GM19463 (cell line): ENCODE results near the gene SAT1.

Experiments used
- ATAC-seq: cut with Tn5 transposase; IDR thresholded peaks from one replicate; pipeline ENCODE4 v1.9.1; 2021; ENCODE audit warnings: mild to moderate bottlenecking, moderate library complexity; ENCODE audit not compliant: unreplicated experiment

Gene SAT1

DNA sequence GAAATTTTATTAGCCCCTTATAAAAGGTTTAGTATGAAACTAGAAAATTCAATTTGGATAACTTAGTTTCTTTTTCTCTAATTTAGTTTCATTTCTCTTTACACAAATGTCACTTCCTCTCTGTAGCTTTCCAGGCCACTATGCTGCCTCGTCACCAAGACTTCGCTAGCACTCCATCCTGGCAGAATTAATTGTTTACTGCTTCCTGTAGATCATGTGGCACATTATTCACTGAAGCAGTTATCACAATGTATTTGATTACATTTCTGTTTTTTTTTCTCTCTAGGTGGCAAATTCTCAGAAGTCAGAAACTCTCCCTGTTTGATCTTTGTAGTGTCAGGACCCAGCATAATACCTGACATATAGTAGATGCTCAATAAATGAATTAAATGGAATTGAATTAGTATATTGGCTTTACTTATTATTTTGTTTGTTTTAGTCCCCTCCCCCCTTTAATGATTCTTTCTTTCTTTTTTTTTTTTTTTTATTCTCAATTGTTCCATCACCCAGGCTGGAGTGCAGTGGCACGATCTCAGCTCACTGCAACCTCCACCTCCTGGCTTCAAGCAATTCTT is 9.3 kb upstream of the SAT1 start:
- ATAC-seq, result peak; percentile 85

DNA sequence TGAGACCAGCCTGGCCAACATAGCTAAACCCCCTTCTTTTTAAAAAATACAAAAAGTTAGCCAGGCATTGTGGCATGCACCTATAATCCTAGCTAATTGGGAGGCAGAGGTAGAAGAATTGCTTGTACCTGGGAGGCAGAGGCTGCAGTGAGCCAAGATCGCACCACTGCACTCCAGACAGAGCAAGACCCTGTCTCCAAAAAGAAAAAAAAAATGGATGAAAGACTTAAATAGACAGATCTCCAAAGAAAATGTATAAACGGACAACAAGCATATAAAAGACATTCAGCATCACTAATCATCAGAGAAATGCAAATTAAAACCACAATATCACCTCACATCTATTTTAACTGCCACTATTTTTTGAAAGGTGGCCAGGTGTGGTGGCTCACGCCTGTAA is 6.6 kb upstream of the SAT1 start:
- ATAC-seq, result no peak

DNA sequence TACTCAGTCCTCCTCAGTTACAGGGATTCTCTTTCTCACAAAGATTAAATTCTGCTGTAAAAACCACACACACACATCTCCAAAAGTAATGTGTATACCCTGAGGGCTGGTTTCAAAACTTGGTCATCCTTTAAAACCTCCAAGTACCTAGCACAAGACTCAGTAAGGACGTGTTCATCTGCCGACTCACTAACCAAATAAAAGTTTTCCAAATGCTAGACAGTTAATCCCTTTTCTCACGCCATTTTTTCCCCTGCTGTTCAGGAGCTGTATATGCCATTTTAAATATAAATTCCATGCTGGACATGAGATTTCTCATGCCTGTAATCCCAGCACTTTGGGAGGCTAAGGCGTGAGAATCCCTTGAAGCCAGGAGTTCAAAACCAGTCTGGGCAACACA is 3.9 kb upstream of the SAT1 start:
- no peak for ATAC-seq

DNA sequence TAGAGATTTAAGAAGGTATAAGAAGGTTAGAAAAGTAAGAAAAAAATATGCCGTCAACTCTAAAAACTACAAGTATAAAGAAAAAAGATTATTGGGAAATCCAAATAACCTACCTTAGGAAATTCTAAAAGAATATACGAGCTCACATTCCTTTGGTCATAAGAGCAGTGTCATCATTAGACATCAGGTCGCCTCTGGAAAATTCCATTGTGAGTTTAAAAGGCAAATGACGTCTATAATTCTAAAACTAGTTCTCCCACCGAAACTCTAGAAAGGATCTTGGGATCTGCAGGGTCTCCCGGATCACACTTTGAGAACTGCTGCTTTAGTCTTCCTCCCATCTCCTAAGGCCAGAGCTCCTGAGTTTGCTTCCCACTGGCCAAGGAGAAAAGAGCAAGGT is 518 bp upstream of the SAT1 start:
- no peak for ATAC-seq

DNA sequence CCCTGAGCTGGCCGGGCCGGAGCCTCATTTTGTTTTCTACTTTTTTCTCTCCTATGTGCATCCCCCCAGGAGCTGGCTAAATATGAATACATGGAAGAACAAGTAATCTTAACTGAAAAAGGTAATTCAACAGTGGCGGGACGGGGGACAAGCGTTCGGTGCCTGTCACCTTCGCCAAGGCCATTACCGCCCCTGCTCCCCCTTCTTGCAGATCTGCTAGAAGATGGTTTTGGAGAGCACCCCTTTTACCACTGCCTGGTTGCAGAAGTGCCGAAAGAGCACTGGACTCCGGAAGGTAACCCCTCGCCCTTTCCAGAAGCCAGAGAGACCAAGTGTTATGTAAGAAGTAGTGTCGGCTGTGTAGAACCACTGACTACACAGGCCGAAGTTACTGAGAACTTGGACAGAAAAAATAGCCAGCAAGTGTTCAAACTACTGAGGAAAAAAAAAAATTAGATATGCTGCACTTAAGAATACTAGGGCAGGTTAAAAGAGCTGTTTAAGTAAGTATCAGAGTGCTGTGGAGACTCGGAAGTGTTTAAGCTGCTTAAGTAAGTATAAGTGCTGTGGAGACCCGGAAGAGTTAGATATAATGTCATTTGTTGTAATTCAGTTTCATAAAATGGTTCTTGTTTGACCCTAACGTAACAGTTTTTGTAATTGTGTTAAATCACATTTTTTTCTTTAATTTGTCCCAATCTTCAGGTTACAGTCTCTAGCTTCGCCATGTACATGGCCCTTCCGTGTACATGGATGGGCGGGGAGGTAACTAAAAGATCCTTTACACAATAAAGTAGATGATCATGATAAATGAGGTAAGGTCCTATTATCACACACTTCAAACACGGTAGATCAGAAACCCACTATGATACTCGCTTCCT is 856 bp downstream of the SAT1 start:
- ATAC-seq, result no peak

DNA sequence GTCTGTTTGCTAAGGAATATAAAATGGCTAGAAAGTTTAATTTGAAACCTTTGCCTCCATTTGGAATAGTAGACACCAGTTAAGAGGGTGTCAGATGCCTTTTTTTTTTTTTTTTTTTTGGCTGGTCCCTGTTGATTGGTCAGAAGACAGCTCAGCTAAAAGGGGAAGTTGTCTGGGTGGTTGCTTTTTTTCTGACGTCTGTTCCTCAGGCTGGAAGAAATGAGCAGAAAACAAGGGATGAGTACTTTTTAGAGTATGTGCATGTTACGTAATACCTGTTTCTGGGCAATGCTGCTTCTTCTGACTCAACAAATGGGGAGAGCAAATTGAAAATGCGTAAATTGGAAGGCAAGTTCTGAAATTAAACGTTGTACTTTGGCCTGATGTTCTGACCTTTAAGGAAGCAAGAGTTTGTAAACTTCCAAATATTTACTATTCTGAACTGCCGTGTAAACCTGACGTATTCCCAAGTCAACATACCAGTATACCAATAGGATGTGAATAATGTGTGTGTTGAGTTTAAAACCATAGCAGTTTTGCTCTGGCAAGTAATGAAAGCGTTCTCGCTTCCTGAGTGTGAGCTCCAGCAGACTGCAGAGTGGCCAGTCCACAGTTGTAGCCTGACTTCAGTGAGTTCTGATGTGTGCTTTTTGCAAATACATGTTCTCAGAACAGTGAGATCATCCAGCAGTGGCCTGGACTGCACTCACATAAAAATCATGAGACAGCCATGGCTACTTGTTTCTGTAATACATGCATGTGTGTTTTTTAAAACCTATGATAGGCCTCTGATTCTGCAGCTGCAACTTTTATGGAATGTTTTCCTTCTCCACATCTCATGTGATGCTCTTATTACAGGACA is 1.7 kb downstream of the SAT1 start:
- ATAC-seq, result no peak

DNA sequence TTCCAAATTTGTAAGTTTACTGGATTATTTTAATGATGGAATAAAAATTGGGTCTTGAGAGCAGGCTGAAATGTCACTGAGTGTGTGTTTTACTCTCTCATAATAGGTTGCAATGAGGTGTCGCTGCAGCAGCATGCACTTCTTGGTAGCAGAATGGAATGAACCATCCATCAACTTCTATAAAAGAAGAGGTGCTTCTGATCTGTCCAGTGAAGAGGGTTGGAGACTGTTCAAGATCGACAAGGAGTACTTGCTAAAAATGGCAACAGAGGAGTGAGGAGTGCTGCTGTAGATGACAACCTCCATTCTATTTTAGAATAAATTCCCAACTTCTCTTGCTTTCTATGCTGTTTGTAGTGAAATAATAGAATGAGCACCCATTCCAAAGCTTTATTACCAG is 2.6 kb downstream of the SAT1 start:
- ATAC-seq, result no peak

DNA sequence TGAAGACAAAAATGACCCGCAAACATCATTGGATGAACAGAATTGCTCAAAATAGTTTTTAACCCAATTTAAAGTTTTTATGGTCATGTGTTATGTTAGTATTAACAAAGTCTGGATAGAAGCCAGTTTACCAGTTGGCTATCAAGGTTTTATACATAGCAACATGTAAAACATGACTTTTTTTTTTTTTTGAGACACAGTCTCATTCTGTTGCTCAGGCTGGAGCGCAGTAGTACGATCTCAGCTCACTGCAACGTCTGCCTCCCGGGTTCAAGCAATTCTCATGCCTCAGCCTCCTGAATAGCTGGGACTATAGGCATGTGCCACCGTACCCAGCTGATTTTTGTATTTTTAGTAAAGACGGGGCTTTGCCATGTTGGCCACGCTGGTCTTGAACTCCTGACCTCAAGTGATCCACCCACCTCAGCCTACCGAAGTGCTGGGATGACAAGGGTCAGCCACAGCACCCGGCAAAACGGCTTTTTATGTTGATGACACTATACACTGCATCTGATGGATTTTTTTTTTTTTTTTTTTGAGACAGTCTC is 3.4 kb downstream of the SAT1 start:
- ATAC-seq, result no peak

DNA sequence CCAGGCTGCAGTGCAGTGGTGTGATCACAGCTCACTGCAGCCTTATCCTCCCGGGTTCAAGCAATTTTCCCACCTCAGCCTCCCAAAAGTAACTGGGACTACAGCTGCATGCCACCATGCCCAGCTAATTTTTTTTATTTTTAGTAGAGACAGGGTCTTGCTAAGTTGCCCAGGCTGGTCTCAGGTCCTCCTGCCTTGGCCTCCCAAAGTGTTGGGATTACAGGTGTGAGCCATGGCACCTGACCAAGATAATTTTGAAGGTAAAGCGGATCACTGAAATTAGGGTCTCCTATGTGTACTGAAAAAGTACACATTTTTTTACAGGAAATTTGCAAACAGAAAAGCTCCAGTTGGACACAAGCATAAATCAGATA is 4.8 kb downstream of the SAT1 start:
- no peak for ATAC-seq

DNA sequence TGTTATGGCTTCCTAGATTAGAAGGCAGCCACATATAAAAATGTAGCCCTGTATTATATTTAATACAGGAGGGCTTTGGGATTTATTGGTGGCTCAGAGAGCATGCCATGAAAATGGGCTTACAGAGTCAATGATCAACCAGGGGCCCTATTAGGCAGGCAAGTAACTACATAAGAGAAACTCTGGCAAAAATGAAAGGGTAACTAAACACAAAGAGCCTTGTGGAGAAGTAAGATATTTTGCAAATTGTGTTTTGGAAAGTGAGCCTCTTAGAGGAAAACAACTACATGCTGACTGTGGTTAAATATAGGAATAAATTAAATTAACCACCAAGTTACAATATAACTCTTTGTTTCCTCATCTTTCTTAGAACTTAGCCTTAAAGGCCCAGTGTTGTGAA is 5.5 kb downstream of the SAT1 start:
- peak; percentile 62 for ATAC-seq

DNA sequence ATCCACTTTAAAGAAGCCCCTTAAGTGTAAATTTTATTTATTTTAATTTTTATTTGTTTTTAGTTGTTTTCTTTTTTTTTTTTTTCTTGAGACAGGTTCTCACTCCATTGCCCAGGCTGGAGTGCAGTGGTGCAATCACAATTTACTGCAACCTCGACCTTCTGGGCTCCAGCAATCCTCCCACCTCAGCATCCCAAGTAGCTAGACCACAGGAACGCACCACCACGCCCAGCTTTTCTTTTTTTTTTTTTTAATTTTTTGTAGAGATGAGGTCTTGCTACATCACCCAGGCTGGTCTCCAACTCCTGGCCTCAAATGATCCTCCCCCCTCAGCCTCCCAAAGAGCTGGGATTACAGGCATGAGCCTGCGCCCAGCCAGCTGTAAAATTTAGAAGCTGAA is 6.0 kb downstream of the SAT1 start:
- ATAC-seq, result no peak

DNA sequence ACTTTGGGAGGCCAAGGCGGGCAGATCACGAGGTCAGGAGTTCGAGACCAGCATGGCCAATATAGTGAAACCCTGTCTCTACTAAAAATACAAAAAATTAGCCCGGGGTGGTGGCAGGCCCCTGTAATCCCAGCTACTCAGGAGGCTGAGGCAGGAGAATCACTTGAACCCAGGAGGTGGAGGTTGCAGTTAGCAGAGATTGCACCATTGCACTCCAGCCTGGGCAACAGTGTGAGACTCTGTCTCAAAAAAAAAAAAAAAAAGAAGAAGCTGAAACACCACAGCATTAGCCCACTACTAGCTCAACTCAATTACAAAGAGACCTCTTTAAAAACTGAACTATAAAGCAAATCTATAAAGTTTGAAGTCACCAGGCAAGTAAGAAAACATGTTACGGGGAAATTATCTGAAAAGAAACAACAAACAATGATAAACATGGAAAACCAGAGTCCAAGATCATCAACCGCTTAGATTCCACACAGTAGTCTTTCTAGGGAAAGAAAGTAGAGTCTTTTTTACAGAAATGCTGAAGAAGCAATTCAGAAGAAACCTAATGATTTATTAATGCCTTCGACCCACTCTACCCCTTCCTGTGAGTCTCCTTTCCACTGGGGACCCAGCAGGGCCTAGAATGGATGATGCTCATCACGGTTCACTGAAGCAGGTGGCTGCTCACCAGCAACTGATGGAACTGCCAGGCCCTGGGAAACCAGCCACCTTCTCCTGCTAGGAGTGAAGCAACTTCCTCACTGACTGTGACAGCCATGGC is 6.6 kb downstream of the SAT1 start:
- no peak for ATAC-seq

DNA sequence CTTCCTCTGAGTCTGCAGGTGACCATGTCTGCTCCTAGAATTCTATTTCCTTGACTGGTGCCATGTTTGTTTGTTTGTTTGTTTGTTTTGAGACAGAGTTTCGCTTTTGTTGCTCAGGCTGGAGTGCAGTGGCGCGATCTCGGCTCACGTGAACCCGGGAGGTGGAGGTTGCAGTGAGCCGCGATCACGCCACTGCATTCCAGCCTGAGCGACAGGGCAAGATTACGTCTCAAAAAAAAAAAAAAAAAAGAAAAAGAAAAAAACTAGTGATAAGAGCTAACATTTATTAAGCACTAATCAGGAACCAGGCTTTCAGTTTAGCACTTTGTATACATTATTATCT is 7.2 kb downstream of the SAT1 start:
- ATAC-seq, result no peak

DNA sequence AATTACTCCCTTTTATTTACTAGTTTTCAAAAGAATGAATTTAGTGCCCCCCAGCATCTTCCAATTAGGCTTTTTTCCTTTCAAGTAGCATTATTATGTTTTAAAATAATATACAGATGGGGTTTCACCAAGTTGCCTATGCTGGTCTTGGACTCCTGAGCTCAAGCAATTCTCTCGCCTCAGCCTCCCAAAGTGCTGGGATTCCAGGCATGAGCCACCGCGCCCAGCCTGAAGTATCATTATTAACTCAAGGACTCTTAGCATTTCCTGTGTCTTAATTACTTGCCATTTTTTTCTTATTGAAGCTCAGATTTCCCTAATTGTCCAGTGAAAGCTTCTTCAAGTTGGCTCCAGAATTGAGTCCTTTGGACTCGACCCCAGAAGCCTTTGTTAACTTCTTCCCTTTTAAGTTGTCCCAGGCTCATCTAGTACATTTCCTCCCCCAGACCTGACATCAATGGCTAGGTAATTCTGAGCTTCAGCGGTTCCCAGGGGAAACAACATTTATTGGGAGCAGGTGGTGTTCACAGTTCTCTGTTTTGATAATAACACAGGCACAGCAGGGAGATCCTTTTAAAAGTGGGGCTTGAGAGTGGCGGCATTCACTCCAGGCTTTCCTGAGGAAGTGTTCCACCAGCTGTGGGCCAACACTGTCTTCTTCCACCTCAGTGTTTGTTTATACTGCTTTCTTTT is 10.0 kb downstream of the SAT1 start:
- ATAC-seq, result no peak

DNA sequence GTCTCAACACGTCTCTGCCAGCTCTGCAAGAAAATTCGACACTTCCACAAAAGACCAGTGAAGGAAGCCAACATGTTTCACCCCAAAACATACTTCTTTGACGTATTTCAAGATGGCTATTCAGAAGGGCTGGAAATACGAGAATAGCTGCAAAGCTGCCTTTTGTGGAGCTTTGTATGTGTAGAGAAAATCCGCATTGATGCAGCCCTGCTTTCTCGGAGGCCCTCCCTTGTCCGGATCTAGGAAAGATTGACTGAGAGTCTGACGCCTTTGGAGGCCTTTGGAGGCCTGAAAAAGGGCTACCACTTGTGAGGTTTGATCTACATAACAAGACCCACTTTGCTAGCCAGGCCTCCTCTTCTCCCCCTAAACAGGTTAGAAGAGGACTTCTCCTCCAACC is 12.2 kb downstream of the SAT1 start:
- no peak for ATAC-seq

DNA sequence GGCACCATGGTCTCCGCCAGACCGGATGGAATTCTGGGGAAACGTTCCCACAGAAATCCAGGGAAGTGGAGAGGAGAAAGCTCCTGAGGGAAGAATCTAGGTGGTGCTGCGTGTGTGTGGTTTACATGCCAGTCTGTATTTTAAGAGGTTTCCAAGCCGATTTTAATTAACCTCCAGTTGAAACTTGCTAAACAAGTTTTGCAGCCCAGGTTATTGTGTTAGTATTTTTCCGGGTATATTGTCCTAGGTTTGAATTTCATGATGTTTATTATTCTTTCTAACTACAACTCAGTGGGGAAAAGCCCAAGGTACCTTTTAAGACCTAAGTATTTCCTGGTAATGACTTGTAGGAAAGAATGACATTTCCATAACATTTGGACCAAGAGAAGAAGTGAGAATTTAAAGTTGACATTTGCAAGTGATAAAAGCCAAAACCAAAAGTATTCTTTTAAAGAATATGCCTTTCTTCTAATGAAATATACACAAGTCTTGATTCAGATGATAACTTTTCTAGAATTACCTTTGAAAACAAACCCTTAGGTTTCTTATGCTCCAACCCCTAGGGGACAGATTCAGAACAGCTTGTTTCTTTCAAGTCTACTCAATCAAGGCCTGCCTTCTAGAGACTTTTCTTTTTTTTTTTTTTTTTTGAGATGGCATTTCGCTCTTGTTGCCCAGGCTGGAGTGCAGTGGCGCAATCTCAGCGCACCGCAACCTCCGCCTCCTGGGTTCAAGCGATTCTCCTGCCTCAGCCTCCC is 14.6 kb downstream of the SAT1 start:
- ATAC-seq, result no peak

DNA sequence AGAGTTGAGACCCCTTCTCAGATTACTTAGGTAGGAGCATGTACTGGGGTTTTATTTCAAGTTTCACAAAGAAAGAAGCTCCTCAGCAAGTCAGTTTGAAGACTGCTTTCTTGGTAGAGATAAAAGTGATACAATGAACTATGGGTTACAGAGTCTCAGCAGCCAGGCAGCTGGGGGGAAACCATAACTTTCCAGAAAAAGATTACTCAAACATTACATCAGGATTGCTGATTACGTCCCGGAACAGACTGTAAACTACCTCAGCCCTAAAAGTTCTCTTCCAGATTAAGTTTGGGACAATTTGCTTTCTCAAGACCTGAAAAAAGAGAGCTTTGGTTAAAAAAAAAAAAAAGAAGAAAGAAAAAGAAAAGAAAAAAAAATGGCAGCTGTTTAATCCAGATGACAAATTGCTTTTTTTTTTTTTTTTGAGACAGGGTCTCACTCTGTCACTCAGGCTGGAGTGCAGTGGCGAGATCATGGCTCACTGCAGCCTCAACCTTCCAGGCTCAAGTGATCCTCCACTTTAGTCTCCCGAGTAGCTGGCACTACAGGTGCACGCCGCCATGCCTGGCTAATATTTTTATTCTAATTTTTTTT is 16.6 kb downstream of the SAT1 start:
- no peak for ATAC-seq

DNA sequence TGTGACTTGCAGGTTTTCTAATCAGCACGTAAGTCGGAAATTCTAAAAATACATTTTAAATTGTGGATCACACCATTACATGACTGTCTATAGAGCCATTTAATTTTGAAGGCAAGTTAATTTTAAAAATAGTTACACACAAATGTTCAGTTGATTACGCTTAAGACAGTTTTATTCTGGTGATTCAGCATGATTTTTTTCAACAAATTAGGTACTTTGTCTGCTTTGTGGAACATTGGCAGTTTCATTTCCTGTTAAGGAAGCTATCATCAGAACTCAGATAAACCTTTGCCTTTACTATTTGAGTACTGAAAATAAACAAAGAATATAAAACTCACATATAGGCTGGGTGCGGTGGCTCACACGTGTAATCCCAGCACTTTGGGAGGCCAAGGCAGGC is 19.5 kb downstream of the SAT1 start:
- no peak for ATAC-seq

DNA sequence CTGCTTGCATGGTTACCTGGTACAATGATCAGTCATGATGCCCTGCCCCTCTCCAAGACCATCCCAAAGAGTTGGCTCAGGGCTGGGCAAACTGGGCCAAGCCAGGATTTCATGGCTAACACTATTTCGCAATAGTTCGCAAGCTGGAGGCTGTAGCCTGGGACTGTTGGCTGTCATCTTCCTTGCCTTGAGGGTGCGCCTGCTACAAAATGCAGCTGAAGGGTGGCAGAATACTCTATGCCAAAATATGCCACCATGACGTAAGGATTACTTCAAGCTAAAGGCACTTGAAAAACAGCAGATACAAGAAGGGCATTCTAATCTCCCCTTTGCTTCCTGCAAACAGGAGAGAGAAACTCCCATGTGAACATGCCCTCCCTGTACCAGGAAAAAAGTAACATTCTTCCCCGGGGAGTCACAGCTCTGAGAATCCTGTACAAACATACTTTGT is 21.0 kb downstream of the SAT1 start:
- no peak for ATAC-seq
